Measurements from ENCODE around the gene CHRNA5.
"Not testable (repeated sequence)": the region's sequence is repeated elsewhere in the genome, so short reads cannot be mapped to it uniquely, and the experiment has no call there.

The CHRNA5 gene

DNA sequence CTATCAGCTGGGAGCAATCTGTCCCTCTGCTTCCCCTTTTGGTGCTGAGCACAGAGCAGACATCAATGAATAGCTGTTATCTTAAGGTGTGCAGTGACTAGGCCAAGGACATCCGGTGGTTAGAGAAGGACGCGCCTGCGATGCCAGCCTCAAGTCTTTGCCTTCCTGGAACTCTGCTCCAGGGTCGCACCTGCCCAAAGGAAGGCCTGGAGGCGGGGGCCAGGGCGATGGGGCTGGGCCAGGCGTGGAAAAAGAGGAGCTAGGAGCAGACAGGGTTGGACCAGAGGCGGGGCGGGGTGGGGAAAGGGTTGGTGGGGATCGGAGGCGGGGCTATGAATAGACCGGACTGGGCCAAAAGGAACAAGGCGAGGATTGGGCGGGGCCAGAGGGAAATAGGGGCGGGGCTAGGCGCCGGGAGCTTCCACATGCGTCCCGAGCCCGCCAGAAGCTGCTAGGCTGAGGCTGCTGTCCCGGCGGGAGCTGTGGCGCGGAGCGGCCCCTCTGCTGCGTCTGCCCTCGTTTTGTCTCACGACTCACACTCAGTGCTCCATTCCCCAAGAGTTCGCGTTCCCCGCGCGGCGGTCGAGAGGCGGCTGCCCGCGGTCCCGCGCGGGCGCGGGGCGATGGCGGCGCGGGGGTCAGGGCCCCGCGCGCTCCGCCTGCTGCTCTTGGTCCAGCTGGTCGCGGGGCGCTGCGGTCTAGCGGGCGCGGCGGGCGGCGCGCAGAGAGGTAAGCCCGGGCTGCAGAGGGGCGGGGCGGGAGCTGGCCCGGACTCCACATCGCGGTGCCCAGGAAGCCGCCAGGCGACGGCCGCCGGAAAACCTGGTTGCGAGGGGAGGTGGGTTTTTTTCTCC is at the start of gene CHRNA5:
Gene CHRNA5, plus strand, starts transcription at position 424 of the 854 bp plus-strand sequence. Its CDS starts 200 bp downstream, at position 624.
- Mint-ChIP-seq H3K4me1 (ENCODE audit: low read depth) (peaks cover 21% of the 10 kb centered on the region), H3K27me3 (peaks cover 51% of the 10 kb centered on the region), H3K36me3 (ENCODE audit: low read depth) (no peaks in the 10 kb centered on the region), H3K27ac (no peak within 1 kb of the TSS), H3K9me3 (no peaks in the 10 kb centered on the region), H3K4me3 (peak within 1 kb of the TSS; percentile 78)
- intact Hi-C loops (cut with micrococcal nuclease) = no loop called here

DNA sequence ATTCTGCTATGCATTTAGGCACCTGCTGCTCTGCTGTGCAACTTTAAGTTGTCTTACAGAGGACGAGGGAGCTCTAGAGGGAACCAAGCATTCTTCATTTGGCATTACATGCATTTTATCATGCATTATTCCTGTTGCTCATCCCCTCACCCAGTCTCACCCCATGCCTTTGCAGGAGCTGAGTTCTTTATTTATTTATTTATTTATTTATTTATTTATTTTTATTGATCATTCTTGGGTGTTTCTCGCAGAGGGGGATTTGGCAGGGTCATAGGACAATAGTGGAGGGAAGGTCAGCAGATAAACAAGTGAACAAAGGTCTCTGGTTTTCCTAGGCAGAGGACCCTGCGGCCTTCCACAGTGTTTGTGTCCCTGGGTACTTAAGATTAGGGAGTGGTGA is 45.3 kb upstream of the CHRNA5 start:
- H3K4me3 Mint-ChIP-seq; H3K36me3 Mint-ChIP-seq (ENCODE audit: low read depth); H3K27me3 Mint-ChIP-seq; H3K4me1 Mint-ChIP-seq (ENCODE audit: low read depth); intact Hi-C loops (cut with micrococcal nuclease); H3K27ac Mint-ChIP-seq; H3K9me3 Mint-ChIP-seq: not testable (repeated sequence)

DNA sequence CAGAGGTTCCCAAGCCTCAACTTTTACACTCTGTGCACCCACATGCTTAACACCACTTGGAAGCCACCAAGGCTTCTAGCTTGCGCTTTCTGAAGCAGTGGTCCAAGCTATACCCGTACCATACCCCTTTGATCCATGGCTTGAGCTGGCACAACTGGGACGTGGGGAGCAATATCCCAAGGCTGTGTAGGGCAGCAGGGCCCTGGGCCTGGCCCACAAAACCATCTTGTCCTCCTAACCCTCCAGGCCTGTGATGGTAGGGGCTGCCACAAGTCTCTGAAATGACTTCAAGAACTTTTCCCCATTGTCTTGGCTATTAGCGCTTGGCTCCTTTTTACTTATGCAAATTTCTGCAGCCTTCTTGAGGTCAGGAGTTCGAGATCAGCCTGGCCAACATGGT is 41.1 kb upstream of the CHRNA5 start:
- no peaks in the 10 kb centered on the region for H3K27me3 Mint-ChIP-seq
- H3K4me1 Mint-ChIP-seq (ENCODE audit: low read depth) = no peaks in the 10 kb centered on the region
- intact Hi-C loops (cut with micrococcal nuclease) = no loop called here
- no peaks in the 10 kb centered on the region for H3K9me3 Mint-ChIP-seq
- no peaks in the 10 kb centered on the region for H3K36me3 Mint-ChIP-seq (ENCODE audit: low read depth)
- no peak overlapping the region for H3K27ac Mint-ChIP-seq
- H3K4me3 Mint-ChIP-seq = no peak overlapping the region

DNA sequence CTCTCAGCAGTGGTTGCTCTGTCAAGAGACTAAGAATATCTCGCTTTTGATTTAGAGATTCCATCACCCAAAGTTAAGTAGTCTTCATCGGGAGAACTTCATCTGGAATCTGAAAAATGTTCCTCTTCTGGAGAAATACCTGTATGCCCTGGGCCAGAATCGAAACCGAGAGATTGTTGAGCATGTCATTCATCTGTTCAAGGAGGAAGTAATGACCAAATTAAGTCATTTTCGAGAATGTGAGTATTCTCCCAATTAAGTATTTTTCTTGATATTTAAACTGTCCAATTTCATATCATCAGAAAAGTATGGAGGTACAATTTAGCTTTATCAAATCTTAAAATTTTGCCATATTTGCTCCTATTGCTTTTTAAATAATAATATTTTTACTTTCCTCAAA is 38.0 kb upstream of the CHRNA5 start:
- no peak overlapping the region for H3K27ac Mint-ChIP-seq
- no peaks in the 10 kb centered on the region for H3K36me3 Mint-ChIP-seq (ENCODE audit: low read depth)
- H3K4me1 Mint-ChIP-seq (ENCODE audit: low read depth) = no peaks in the 10 kb centered on the region
- H3K4me3 Mint-ChIP-seq = no peak overlapping the region
- intact Hi-C loops (cut with micrococcal nuclease) = no loop called here
- no peaks in the 10 kb centered on the region for H3K9me3 Mint-ChIP-seq
- H3K27me3 Mint-ChIP-seq = no peaks in the 10 kb centered on the region

DNA sequence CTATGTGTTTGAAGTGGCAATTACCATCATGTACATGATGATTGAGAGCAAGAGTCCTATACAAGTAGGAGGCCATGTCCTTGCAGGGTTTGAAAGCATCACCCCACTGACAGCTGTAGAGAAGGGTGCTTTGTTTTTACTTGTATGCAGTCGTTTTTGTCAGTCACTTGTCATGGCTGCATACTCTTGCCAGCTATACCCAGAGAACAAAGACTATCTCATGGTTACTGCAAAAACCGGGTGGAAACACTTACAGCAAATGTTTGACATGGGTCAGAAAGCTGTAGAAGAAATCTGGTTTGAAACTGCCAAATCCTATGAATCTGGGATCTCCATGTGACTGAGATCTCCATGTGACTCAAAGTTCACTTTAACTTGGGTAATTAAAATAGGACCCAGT is 32.0 kb upstream of the CHRNA5 start:
- Mint-ChIP-seq H3K27ac (no peak overlapping the region), H3K4me3 (no peak overlapping the region), H3K9me3 (no peaks in the 10 kb centered on the region), H3K4me1 (ENCODE audit: low read depth) (peaks cover 11% of the 10 kb centered on the region), H3K27me3 (no peaks in the 10 kb centered on the region), H3K36me3 (ENCODE audit: low read depth) (no peaks in the 10 kb centered on the region)
- intact Hi-C loops (cut with micrococcal nuclease) = no loop called here

DNA sequence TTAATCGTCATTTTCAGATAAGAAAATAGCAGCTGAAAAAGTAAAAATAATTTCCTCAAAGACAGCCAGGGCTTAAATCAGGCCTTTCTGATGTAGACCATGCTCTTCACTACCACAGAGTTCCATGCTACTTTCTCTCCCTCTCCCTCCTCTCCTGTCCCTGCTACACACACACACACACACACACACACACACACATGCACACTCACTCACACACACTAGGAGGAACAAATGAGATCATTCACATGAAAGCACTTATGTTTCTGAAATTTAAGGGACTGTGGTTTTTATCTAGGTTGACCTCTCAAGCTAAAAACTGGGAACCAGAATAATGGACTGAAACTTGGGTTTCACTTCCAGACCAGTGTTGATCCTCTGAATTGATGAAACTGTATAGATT is 29.2 kb upstream of the CHRNA5 start:
- H3K9me3 Mint-ChIP-seq = no peaks in the 10 kb centered on the region
- peaks cover 13% of the 10 kb centered on the region for H3K36me3 Mint-ChIP-seq (ENCODE audit: low read depth)
- peaks cover 22% of the 10 kb centered on the region for H3K4me1 Mint-ChIP-seq (ENCODE audit: low read depth)
- H3K27ac Mint-ChIP-seq = peak overlapping the region; percentile 25
- H3K27me3 Mint-ChIP-seq = no peaks in the 10 kb centered on the region
- no peak overlapping the region for H3K4me3 Mint-ChIP-seq
- intact Hi-C loops (cut with micrococcal nuclease) = loop anchor here (5.0 kb wide), 1 partner anchor 99 kb away; the partner anchor contains the start of gene IREB2

DNA sequence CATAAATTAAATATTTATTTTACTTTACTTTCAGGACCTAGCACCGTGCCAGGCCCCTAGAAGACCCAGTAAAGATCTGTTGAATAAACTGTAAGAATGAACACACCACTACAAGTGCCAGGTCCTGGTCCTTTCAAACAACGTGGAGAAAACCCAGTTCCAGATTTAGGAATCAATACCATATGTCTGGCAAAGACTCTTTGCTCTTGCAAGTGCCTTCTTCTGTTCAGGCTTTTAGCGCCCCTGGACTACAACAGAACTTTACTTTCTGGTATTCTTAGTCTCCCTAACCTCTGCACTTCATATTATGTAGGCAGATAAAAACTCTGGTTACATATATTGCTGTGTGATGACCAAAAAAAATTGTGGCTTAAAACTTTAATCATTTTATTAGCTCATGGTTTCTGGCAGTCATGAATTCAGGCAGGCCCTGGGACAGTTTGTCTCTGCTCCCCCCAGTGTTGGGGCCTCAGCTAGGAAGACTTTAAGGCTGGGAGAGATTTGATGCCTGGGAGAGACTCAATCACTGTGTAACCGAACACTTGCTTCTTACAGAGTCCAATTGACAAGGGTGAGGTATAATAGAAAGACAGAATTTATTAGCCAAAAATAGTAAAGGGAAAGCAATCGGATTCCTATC is 27.9 kb upstream of the CHRNA5 start:
- no peaks in the 10 kb centered on the region for H3K27me3 Mint-ChIP-seq
- H3K4me1 Mint-ChIP-seq (ENCODE audit: low read depth) = peaks cover 35% of the 10 kb centered on the region
- H3K36me3 Mint-ChIP-seq (ENCODE audit: low read depth) = peaks cover 24% of the 10 kb centered on the region
- no peak overlapping the region for H3K27ac Mint-ChIP-seq
- H3K9me3 Mint-ChIP-seq = no peaks in the 10 kb centered on the region
- no peak overlapping the region for H3K4me3 Mint-ChIP-seq
- intact Hi-C loops (cut with micrococcal nuclease) = loop anchor here (5.0 kb wide), 1 partner anchor 100 kb away; the partner anchor contains the start of gene IREB2

DNA sequence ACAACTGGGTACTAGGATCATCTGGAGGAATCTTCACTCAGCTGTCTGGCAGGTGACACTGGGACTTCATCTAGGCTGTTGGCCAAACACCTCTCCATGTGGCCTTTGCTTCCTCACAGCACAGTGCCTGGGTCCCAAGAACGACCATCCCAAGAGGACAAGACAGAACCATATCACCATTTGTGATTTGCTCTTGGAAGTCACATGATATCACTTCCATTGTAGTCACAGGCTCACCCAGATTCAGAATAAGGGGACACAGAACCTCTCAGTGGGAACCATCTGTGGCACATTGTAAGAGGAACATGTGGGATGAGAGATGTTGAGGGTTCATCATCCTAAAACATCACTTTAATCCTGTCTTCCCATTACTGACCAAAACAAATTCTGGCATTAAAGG is 27.0 kb upstream of the CHRNA5 start:
- Mint-ChIP-seq H3K27ac (no peak overlapping the region), H3K36me3 (ENCODE audit: low read depth) (peaks cover 33% of the 10 kb centered on the region), H3K4me3 (no peak overlapping the region), H3K4me1 (ENCODE audit: low read depth) (peaks cover 39% of the 10 kb centered on the region), H3K27me3 (no peaks in the 10 kb centered on the region), H3K9me3 (no peaks in the 10 kb centered on the region)
- intact Hi-C loops (cut with micrococcal nuclease) = loop anchor here (5.0 kb wide), 1 partner anchor 101 kb away; the partner anchor contains the start of gene IREB2

DNA sequence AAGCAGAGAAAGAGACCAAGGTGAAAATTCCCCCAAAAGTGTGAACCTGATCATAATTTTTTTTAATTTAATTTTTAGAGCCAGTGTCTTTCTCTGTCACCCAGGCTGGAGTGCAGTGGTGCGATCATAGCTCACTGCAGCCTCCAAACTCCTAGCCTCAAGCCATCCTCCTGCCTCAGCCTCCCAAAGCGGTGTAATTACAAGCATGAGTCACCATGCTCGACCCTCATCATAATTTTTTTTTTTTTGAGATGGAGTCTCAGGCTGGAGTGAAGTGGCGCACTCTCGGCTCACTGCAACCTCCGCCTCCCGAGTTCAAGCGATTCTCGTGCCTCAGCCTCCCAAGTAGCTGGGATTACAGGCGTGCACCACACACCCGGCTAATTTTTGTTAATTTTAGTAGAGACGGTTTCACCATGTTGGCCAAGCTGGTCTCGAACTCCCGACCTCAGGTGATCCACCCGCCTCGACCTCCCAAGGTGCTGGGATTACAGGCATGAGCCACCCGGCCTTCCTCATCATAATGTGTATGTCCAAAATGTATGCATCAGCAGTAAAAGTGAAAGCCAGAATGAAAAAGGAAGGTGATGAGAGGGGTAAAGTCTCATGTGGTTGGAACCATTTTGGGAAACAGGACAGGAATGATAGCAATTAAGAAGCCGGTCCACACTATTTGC is 25.7 kb upstream of the CHRNA5 start:
- Mint-ChIP-seq H3K36me3 (ENCODE audit: low read depth) (peaks cover 46% of the 10 kb centered on the region), H3K4me3 (peak overlapping the region; percentile 95), H3K27ac (peak overlapping the region; percentile 99), H3K4me1 (ENCODE audit: low read depth) (peaks cover 39% of the 10 kb centered on the region)
- H3K27me3 Mint-ChIP-seq, H3K9me3 Mint-ChIP-seq: not testable (repeated sequence)
- intact Hi-C loops (cut with micrococcal nuclease) = loop anchor here (5.0 kb wide), 1 partner anchor 102 kb away; the partner anchor contains the start of gene IREB2

DNA sequence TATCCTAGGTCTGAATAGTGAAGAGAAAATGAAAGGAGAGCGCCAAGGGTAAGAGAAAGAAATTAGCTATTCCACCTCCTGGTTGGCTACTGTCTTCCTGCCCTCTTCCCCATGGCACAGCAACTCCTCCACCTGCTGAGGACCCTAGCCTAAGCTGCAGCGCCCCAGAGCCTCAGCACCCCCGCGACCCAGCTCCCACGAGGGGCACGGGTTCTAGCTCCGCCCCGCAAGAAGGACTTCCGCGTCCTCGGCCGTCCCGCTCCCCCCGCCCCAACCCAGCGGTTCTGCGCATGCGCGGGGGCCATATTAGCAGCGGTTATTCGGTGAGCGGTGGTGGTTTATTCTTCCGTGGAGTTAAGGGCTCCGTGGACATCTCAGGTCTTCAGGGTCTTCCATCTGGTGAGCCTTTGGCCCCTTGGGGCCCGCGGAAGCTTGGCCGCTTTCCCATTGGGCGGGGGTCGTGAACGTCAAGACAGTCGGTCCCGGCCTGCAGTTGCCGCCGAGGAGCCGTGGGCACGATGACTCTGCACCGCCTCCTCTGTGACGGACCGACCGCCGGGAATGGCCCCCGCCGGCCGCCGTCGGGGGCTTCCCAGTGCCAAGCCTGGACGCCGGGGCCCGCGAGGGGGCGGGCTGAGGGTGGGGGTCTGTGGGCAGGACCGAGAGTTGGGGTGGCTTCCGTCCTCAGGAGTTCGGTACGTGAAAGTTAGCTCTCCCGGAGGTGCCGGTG is 25.0 kb upstream of the CHRNA5 start, which contains the start of gene PSMA4:
Gene PSMA4, plus strand, starts transcription at position 304 of the 730 bp plus-strand sequence. CDS start 1,484 bp downstream, outside the sequence.
- H3K27me3 Mint-ChIP-seq = no peaks in the 10 kb centered on the region
- H3K4me1 Mint-ChIP-seq (ENCODE audit: low read depth) = peaks cover 39% of the 10 kb centered on the region
- H3K4me3 Mint-ChIP-seq = peak within 1 kb of the TSS; percentile 95
- intact Hi-C loops (cut with micrococcal nuclease) = no loop called here
- no peaks in the 10 kb centered on the region for H3K9me3 Mint-ChIP-seq
- H3K27ac Mint-ChIP-seq = peak within 1 kb of the TSS; percentile 99
- peaks cover 52% of the 10 kb centered on the region for H3K36me3 Mint-ChIP-seq (ENCODE audit: low read depth)

DNA sequence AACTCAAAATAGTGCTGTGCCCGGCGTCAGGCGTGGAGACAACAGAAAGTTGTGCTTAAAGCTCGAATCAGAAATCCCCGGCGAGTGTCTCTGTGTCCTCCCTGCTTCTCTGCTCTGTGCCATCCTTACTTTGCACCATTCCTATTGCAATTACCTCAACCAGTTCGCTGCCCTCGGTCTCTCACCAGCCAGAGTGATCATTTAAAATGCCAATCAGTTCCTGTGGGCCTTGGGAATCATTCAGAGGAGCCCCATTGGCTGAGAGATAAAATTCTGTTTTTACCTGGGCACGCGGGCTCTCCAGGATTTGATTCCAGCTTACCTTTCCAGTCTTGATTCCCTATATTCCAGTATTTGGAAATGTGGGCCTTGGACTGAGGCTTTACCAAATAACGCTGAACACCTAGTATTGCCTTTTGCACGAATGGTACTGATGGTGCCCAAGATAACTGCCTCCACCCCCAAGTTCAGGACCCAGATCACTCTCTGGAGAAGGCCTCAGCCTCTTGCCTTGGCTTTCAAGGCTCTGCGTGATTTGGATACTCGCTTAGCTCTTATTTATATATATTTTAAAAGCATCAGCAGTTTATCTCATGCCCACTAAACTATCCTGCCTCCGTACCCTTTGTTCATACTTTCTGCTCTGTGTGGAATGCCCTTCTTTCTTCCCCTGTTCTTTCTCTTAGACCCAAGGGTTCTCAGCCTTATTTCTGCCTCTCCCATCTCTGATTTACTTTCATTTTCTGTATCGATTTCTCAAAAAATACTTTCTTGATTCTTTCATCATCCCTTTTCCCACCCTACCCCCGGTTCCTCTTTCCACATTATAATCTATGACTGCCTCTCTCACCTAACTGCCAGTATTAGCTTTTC is 24.2 kb upstream of the CHRNA5 start:
- intact Hi-C loops (cut with micrococcal nuclease) = no loop called here
- no peaks in the 10 kb centered on the region for H3K9me3 Mint-ChIP-seq
- peak overlapping the region; percentile 95 for H3K4me3 Mint-ChIP-seq
- H3K27ac Mint-ChIP-seq = peak overlapping the region; percentile 99
- H3K36me3 Mint-ChIP-seq (ENCODE audit: low read depth) = peaks cover 60% of the 10 kb centered on the region
- H3K4me1 Mint-ChIP-seq (ENCODE audit: low read depth) = peaks cover 37% of the 10 kb centered on the region
- no peaks in the 10 kb centered on the region for H3K27me3 Mint-ChIP-seq

DNA sequence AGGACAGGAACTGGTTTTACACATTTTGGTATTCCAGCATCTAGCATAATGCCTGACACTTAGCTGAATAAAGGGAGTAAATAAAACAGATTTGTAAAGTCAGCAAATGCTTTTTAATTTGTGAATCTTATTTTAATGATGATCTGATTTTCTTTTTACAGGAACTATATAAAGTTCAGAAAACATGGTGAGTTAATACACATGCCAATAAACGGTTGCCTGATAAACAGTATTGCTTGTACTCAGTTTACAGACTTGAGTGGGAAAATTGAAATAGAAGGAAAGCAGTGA is 23.6 kb upstream of the CHRNA5 start:
- H3K36me3 Mint-ChIP-seq (ENCODE audit: low read depth) = peaks cover 66% of the 10 kb centered on the region
- H3K27me3 Mint-ChIP-seq = no peaks in the 10 kb centered on the region
- peak overlapping the region; percentile 99 for H3K27ac Mint-ChIP-seq
- H3K4me3 Mint-ChIP-seq = peak overlapping the region; percentile 95
- no peaks in the 10 kb centered on the region for H3K9me3 Mint-ChIP-seq
- intact Hi-C loops (cut with micrococcal nuclease) = no loop called here
- peaks cover 31% of the 10 kb centered on the region for H3K4me1 Mint-ChIP-seq (ENCODE audit: low read depth)

DNA sequence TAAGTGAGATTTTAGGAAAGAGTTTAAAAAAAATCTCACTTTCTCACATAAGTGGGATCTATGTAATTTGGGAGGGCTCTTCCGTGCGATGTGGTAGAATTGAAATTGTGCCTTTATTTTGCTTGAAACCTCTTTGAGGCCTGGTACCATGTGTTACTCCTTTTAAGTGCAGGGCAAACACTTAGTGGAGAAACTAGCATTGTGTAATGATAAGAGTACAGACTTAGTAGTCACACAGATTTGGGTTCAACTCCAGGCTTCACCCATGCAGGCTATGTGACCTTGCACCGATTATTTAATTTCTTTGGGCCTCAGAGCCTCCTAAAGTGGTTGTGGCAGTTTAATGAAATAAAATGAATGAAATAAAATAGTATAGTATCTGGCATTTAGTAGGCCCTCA is 22.7 kb upstream of the CHRNA5 start:
- Mint-ChIP-seq H3K27me3 (no peaks in the 10 kb centered on the region), H3K4me1 (ENCODE audit: low read depth) (peaks cover 28% of the 10 kb centered on the region), H3K27ac (no peak overlapping the region), H3K4me3 (no peak overlapping the region), H3K9me3 (no peaks in the 10 kb centered on the region), H3K36me3 (ENCODE audit: low read depth) (peaks cover 76% of the 10 kb centered on the region)
- intact Hi-C loops (cut with micrococcal nuclease) = no loop called here
